Measurements from ENCODE around the gene PRKG1.

DNA sequence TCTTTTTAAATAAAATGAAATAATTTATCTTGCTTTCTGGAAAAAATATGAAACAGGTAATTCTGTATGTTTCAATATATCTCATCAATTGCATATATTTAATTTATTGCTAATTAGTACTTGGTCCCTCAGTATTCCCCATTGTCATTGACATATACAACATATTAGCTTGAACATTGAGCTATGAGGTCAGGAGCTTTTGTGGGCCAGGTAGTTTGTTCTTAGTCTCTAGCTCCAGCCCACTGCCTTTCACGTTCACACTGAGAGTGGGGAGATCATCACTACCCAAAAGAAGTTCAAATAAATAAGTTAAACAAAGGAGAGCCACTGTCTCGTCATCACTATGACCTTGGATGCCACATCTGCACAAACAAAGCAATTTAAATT is 1185.1 kb downstream of the PRKG1 start:
- TF ChIP-seq, protein P1, sequence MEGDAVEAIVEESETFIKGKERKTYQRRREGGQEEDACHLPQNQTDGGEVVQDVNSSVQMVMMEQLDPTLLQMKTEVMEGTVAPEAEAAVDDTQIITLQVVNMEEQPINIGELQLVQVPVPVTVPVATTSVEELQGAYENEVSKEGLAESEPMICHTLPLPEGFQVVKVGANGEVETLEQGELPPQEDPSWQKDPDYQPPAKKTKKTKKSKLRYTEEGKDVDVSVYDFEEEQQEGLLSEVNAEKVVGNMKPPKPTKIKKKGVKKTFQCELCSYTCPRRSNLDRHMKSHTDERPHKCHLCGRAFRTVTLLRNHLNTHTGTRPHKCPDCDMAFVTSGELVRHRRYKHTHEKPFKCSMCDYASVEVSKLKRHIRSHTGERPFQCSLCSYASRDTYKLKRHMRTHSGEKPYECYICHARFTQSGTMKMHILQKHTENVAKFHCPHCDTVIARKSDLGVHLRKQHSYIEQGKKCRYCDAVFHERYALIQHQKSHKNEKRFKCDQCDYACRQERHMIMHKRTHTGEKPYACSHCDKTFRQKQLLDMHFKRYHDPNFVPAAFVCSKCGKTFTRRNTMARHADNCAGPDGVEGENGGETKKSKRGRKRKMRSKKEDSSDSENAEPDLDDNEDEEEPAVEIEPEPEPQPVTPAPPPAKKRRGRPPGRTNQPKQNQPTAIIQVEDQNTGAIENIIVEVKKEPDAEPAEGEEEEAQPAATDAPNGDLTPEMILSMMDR (IDR thresholded peaks at IDR 0.05): no peak
- TF ChIP-seq POLR2A (IDR thresholded peaks at IDR 0.05) (no peak), POLR2AphosphoS5 (IDR thresholded peaks at IDR 0.05; ENCODE audit: insufficient read depth in 1 of 2, low read depth in 1 of 2) (no peak)
